ENCODE results near the gene HTR2C. TPM values are rescaled to one million over a fixed set of nuclear protein-coding genes. Genes with fewer than 3 reads are reported as not detected.
"Not testable (repeated sequence)": the region's sequence is repeated elsewhere in the genome, so short reads cannot be mapped to it uniquely, and the experiment has no call there.

Gene HTR2C
- total RNA-seq, 1 donor from 2014 or later = 1.4 TPM

- no peak overlapping the region for H3K4me3 ChIP-seq
- no peaks in the 10 kb centered on the region for H3K9me3 ChIP-seq (ENCODE audit: low read depth)
- Mint-ChIP-seq H3K9me3 (no peaks in the 10 kb centered on the region), H3K36me3 (no peaks in the 10 kb centered on the region), H3K4me1 (no peaks in the 10 kb centered on the region), H3K4me3 (no peak overlapping the region), H3K27me3 (ENCODE audit: insufficient read depth, low read depth) (no peaks in the 10 kb centered on the region), H3K27ac (no peak overlapping the region)
- H3K27ac ChIP-seq = no peak overlapping the region
- H3F3A ChIP-seq (ENCODE audit: low read depth) = no peaks in the 10 kb centered on the region
- no peaks in the 10 kb centered on the region for H3K36me3 ChIP-seq
- TF ChIP-seq CTCF (IDR thresholded peaks at IDR 0.05) = no peak
- TF ChIP-seq EZH2 (IDR thresholded peaks at IDR 0.05) = no peak
- no peak overlapping the region for H2AFZ ChIP-seq (replicated peaks)
- DNase-seq (ENCODE audit: low spot score) = no peak
- no peaks in the 10 kb centered on the region for H3K4me1 ChIP-seq
- no peaks in the 10 kb centered on the region for H4K20me1 ChIP-seq (ENCODE audit: low read depth)
- no peaks in the 10 kb centered on the region for H3K27me3 ChIP-seq
- no peak overlapping the region for H3K4me2 ChIP-seq
- H3K9ac ChIP-seq = no peak overlapping the region
- no peaks in the 10 kb centered on the region for H3K79me2 ChIP-seq (ENCODE audit: low read depth)
Measured at GRCh38 chrX:114924856-114925255, 341.0 kb downstream of the HTR2C start.

- H3K4me3 Mint-ChIP-seq = no peak overlapping the region
- H3K4me3 ChIP-seq = no peak overlapping the region
- no peak overlapping the region for H2AFZ ChIP-seq (replicated peaks)
- H3K27ac Mint-ChIP-seq = no peak overlapping the region
- H3K27ac ChIP-seq = no peak overlapping the region
- H3K4me2 ChIP-seq = no peak overlapping the region
- TF ChIP-seq EZH2 (IDR thresholded peaks at IDR 0.05) (no peak), EZH2phosphoT487 (IDR thresholded peaks at IDR 0.05) (no peak), CTCF (IDR thresholded peaks at IDR 0.05) (no peak)
- no peaks in the 10 kb centered on the region for H3K36me3 ChIP-seq
- H3K27me3 ChIP-seq = no peaks in the 10 kb centered on the region
- no peaks in the 10 kb centered on the region for H3K4me1 Mint-ChIP-seq
- no peak overlapping the region for H3K9ac ChIP-seq
- H3F3A ChIP-seq (ENCODE audit: low read depth) = no peaks in the 10 kb centered on the region
- DNase-seq (ENCODE audit: low spot score) = no peak
- peaks cover 22% of the 10 kb centered on the region for H3K9me3 Mint-ChIP-seq
- no peaks in the 10 kb centered on the region for H3K9me3 ChIP-seq (ENCODE audit: low read depth)
- H3K4me1 ChIP-seq = no peaks in the 10 kb centered on the region
- peaks cover 3% of the 10 kb centered on the region for H3K27me3 Mint-ChIP-seq (ENCODE audit: insufficient read depth, low read depth)
- H3K36me3 Mint-ChIP-seq = peaks cover 1% of the 10 kb centered on the region
- no peaks in the 10 kb centered on the region for H3K79me2 ChIP-seq (ENCODE audit: low read depth)
- no peaks in the 10 kb centered on the region for H4K20me1 ChIP-seq (ENCODE audit: low read depth)
Measured at GRCh38 chrX:114930227-114930626, 346.3 kb downstream of the HTR2C start.

GRCh38 chrX:114932550-114932949, 348.7 kb downstream of the HTR2C start:
- TF ChIP-seq EZH2 (IDR thresholded peaks at IDR 0.05) = no peak
- no peak for TF ChIP-seq EZH2phosphoT487 (IDR thresholded peaks at IDR 0.05)
- TF ChIP-seq CTCF (IDR thresholded peaks at IDR 0.05) = no peak
- Mint-ChIP-seq H3K27ac (no peak overlapping the region), H3K36me3 (peaks cover 1% of the 10 kb centered on the region), H3K27me3 (ENCODE audit: insufficient read depth, low read depth) (peaks cover 3% of the 10 kb centered on the region), H3K9me3 (peaks cover 26% of the 10 kb centered on the region), H3K4me3 (no peak overlapping the region), H3K4me1 (no peaks in the 10 kb centered on the region)
- Histone ChIP-seq H3F3A (ENCODE audit: low read depth) (no peaks in the 10 kb centered on the region), H3K9me3 (ENCODE audit: low read depth) (no peaks in the 10 kb centered on the region), H3K4me2 (no peak overlapping the region), H3K27me3 (no peaks in the 10 kb centered on the region), H4K20me1 (ENCODE audit: low read depth) (no peaks in the 10 kb centered on the region), H3K36me3 (no peaks in the 10 kb centered on the region), H2AFZ (replicated peaks) (no peak overlapping the region), H3K4me3 (no peak overlapping the region), H3K79me2 (ENCODE audit: low read depth) (no peaks in the 10 kb centered on the region), H3K9ac (no peak overlapping the region), H3K27ac (no peak overlapping the region), H3K4me1 (no peaks in the 10 kb centered on the region)
- DNase-seq (ENCODE audit: low spot score) = no peak

- not testable (repeated sequence) for H3K4me2 ChIP-seq; H3K27me3 Mint-ChIP-seq (ENCODE audit: insufficient read depth, low read depth); H3K27ac Mint-ChIP-seq; H3K4me1 ChIP-seq; DNase-seq (ENCODE audit: low spot score); H3K4me3 ChIP-seq; H4K20me1 ChIP-seq (ENCODE audit: low read depth); H3K27me3 ChIP-seq; H3K36me3 ChIP-seq; H3K79me2 ChIP-seq (ENCODE audit: low read depth); H3F3A ChIP-seq (ENCODE audit: low read depth); H3K27ac ChIP-seq; H2AFZ ChIP-seq (replicated peaks); H3K9me3 ChIP-seq (ENCODE audit: low read depth); H3K9ac ChIP-seq; H3K4me1 Mint-ChIP-seq; H3K36me3 Mint-ChIP-seq; H3K4me3 Mint-ChIP-seq
- H3K9me3 Mint-ChIP-seq = peaks cover 26% of the 10 kb centered on the region
Measured at GRCh38 chrX:114933291-114933690, 349.4 kb downstream of the HTR2C start.

GRCh38 chrX:114937090-114937489, 353.2 kb downstream of the HTR2C start:
- not testable (repeated sequence) for H3K27me3 Mint-ChIP-seq (ENCODE audit: insufficient read depth, low read depth); DNase-seq (ENCODE audit: low spot score)

More at GRCh38 chrX:114937090-114937489, 353.2 kb downstream of the HTR2C start:
- not testable (repeated sequence) for H3K4me2 ChIP-seq; H3K4me3 Mint-ChIP-seq; H3K9ac ChIP-seq; H3K4me1 Mint-ChIP-seq; H3K36me3 Mint-ChIP-seq; H3K4me3 ChIP-seq; H3K4me1 ChIP-seq; H3K9me3 ChIP-seq (ENCODE audit: low read depth); H3K27ac Mint-ChIP-seq; H2AFZ ChIP-seq (replicated peaks); H3F3A ChIP-seq (ENCODE audit: low read depth); H3K36me3 ChIP-seq; H4K20me1 ChIP-seq (ENCODE audit: low read depth); H3K79me2 ChIP-seq (ENCODE audit: low read depth); H3K27me3 ChIP-seq; H3K27ac ChIP-seq
- H3K9me3 Mint-ChIP-seq = peaks cover 20% of the 10 kb centered on the region
